ENCODE measurements around the gene PER2. TPM values are rescaled to one million over a fixed set of nuclear protein-coding genes. Genes with fewer than 3 reads are reported as not detected.

Gene PER2
- total and polyA plus RNA-seq, 9 of the 15 experiments (the other 6 are each of a cell fraction or from before 2014, with no cell fraction given), result 1.1 to 10.3 (median 2.9) TPM

DNA sequence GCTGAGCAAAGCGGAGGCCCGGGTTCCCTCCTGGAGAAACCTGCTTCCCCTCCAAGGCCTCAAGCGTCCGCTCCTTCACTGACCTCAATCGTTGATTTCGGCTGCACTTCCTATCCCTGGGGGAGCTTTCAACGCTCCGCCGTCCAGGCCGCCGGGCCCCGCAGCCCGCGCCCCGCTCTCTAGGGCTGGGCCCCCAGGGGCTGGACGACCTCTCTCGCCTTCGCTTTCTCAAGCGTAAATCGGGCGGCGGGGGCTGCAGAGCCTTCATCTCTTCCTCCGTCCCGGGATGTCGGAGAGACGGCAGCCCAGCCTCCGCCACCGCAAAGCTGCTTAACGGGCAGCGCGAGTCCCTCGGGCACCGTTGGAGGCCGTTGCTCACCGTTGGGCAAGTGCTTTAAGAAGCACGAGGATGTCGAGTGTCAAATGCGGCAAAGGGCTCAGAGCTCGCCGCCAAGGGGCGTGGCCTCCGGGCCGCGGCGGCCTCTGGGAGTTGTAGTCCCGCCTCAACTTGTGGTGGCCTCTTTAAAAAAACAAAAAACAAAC, 57.1 kb downstream of the PER2 start (continued):
- TF ChIP-seq, protein P1, sequence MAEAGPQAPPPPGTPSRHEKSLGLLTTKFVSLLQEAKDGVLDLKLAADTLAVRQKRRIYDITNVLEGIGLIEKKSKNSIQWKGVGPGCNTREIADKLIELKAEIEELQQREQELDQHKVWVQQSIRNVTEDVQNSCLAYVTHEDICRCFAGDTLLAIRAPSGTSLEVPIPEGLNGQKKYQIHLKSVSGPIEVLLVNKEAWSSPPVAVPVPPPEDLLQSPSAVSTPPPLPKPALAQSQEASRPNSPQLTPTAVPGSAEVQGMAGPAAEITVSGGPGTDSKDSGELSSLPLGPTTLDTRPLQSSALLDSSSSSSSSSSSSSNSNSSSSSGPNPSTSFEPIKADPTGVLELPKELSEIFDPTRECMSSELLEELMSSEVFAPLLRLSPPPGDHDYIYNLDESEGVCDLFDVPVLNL (CRISPR knock-in tag; IDR thresholded peaks at IDR 0.05; ENCODE audit: low read depth), result no peak
- TF ChIP-seq TAF9B (IDR thresholded peaks at IDR 0.05; ENCODE audit: partially characterized antibody) (no peak), HDAC2 (IDR thresholded peaks at IDR 0.05) (peak; percentile 50; the same call in 1 of the 2 replicates), MTA2 (IDR thresholded peaks at IDR 0.05; ENCODE audit: low read depth) (no peak), GTF2E2 (tag; IDR thresholded peaks at IDR 0.05) (no peak), GABPA (tag; conservative IDR thresholded peaks at IDR 0.05; ENCODE audit: low read depth) (no peak), MAFK (IDR thresholded peaks at IDR 0.05; ENCODE audit: low read length) (no peak), NR3C1 (CRISPR knock-in tag; IDR thresholded peaks at IDR 0.05) (no peak), ZNF184 (CRISPR knock-in tag; IDR thresholded peaks at IDR 0.05) (no peak), HOXB6 (CRISPR knock-in tag; IDR thresholded peaks at IDR 0.05; ENCODE audit: borderline replicate concordance) (no peak), RBFOX2 (IDR thresholded peaks at IDR 0.05; ENCODE audit: low read depth, low read length) (peak; percentile 90)
- TF ChIP-seq, protein P2, sequence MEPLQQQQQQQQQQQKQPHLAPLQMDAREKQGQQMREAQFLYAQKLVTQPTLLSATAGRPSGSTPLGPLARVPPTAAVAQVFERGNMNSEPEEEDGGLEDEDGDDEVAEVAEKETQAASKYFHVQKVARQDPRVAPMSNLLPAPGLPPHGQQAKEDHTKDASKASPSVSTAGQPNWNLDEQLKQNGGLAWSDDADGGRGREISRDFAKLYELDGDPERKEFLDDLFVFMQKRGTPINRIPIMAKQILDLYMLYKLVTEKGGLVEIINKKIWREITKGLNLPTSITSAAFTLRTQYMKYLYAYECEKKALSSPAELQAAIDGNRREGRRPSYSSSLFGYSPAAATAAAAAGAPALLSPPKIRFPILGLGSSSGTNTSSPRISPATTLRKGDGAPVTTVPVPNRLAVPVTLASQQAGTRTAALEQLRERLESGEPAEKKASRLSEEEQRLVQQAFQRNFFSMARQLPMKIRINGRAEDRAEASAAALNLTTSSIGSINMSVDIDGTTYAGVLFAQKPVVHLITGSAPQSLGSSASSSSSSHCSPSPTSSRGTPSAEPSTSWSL (CRISPR knock-in tag; IDR thresholded peaks at IDR 0.05; ENCODE audit: borderline replicate concordance), result no peak
- TF ChIP-seq, protein P3, sequence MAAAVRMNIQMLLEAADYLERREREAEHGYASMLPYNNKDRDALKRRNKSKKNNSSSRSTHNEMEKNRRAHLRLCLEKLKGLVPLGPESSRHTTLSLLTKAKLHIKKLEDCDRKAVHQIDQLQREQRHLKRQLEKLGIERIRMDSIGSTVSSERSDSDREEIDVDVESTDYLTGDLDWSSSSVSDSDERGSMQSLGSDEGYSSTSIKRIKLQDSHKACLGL (CRISPR knock-in tag; IDR thresholded peaks at IDR 0.05; ENCODE audit: borderline replicate concordance, poor library complexity, severe bottlenecking), result no peak
- TF ChIP-seq, protein P4, sequence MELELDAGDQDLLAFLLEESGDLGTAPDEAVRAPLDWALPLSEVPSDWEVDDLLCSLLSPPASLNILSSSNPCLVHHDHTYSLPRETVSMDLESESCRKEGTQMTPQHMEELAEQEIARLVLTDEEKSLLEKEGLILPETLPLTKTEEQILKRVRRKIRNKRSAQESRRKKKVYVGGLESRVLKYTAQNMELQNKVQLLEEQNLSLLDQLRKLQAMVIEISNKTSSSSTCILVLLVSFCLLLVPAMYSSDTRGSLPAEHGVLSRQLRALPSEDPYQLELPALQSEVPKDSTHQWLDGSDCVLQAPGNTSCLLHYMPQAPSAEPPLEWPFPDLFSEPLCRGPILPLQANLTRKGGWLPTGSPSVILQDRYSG (tag; conservative IDR thresholded peaks at IDR 0.05; ENCODE audit: low read depth), result no peak
- TF ChIP-seq, protein P5, sequence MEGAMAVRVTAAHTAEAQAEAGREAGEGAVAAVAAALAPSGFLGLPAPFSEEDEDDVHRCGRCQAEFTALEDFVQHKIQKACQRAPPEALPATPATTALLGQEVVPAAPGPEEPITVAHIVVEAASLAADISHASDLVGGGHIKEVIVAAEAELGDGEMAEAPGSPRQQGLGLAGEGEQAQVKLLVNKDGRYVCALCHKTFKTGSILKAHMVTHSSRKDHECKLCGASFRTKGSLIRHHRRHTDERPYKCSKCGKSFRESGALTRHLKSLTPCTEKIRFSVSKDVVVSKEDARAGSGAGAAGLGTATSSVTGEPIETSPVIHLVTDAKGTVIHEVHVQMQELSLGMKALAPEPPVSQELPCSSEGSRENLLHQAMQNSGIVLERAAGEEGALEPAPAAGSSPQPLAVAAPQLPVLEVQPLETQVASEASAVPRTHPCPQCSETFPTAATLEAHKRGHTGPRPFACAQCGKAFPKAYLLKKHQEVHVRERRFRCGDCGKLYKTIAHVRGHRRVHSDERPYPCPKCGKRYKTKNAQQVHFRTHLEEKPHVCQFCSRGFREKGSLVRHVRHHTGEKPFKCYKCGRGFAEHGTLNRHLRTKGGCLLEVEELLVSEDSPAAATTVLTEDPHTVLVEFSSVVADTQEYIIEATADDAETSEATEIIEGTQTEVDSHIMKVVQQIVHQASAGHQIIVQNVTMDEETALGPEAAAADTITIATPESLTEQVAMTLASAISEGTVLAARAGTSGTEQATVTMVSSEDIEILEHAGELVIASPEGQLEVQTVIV (CRISPR knock-in tag; IDR thresholded peaks at IDR 0.05; ENCODE audit: borderline replicate concordance), result no peak
- TF ChIP-seq, protein P6, sequence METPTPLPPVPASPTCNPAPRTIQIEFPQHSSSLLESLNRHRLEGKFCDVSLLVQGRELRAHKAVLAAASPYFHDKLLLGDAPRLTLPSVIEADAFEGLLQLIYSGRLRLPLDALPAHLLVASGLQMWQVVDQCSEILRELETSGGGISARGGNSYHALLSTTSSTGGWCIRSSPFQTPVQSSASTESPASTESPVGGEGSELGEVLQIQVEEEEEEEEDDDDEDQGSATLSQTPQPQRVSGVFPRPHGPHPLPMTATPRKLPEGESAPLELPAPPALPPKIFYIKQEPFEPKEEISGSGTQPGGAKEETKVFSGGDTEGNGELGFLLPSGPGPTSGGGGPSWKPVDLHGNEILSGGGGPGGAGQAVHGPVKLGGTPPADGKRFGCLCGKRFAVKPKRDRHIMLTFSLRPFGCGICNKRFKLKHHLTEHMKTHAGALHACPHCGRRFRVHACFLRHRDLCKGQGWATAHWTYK (CRISPR knock-in tag; IDR thresholded peaks at IDR 0.05), result no peak
- TF ChIP-seq, protein P7, sequence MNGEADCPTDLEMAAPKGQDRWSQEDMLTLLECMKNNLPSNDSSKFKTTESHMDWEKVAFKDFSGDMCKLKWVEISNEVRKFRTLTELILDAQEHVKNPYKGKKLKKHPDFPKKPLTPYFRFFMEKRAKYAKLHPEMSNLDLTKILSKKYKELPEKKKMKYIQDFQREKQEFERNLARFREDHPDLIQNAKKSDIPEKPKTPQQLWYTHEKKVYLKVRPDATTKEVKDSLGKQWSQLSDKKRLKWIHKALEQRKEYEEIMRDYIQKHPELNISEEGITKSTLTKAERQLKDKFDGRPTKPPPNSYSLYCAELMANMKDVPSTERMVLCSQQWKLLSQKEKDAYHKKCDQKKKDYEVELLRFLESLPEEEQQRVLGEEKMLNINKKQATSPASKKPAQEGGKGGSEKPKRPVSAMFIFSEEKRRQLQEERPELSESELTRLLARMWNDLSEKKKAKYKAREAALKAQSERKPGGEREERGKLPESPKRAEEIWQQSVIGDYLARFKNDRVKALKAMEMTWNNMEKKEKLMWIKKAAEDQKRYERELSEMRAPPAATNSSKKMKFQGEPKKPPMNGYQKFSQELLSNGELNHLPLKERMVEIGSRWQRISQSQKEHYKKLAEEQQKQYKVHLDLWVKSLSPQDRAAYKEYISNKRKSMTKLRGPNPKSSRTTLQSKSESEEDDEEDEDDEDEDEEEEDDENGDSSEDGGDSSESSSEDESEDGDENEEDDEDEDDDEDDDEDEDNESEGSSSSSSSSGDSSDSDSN (IDR thresholded peaks at IDR 0.05; ENCODE audit: borderline replicate concordance in 1 of 2, low read depth in 2 of 2, low read length in 2 of 2), result no peak

Data from K562 (cell line).